HFFc6 (cell line): Measurements from ENCODE around the gene CHPT1. TPM values are rescaled to one million over a fixed set of nuclear protein-coding genes. Genes with fewer than 3 reads are reported as not detected.

Source experiments
- DNase-seq: peaks from one replicate; pipeline ENCODE4 v3.0.0-alpha.2; 2018
- H3K27ac Mint-ChIP-seq: 2 replicates; pipeline ENCODE4 v1.8.0; 2020; ENCODE audit warnings: mild to moderate bottlenecking, mixed read lengths
- H3K27me3 Mint-ChIP-seq: 2 replicates; pipeline ENCODE4 v1.8.0; 2021; ENCODE audit warnings: mild to moderate bottlenecking, moderate library complexity, mixed read lengths; ENCODE audit not compliant: insufficient read depth
- H3K36me3 Mint-ChIP-seq: 2 replicates; pipeline ENCODE4 v1.8.0; 2021; ENCODE audit warnings: low read depth, mixed read lengths
- H3K4me1 Mint-ChIP-seq: 2 replicates; pipeline ENCODE4 v1.8.0; 2020; ENCODE audit warnings: low read depth, mixed read lengths
- H3K4me3 Mint-ChIP-seq: 2 replicates; pipeline ENCODE4 v1.8.0; 2020; ENCODE audit warnings: mild to moderate bottlenecking, moderate library complexity, mixed read lengths
- H3K9me3 Mint-ChIP-seq: 2 replicates; pipeline ENCODE4 v1.8.0; 2020; ENCODE audit warnings: mild to moderate bottlenecking, mixed read lengths
- total RNA-seq, 6 experiments: library from RNA; stranded (reverse); fragmentation: NEBNext Ultra II Directional; extraction: Animal tissue kit (Norgen Biotek cat#: 25700); gene quantifications; 2 replicates in 1 of 6; 3 replicates in 5 of 6; pipeline ENCODE4 v1.2.3, GENCODE V29; 2021
- TF ChIP-seq, protein P1 (sequence below): fragments of 200-600 bp; sonication (generic); IDR thresholded peaks from 2 replicates; pipeline ENCODE4 v1.5.0; 2021; ENCODE audit warnings: antibody characterized with exemption, mild to moderate bottlenecking

Gene CHPT1
- total RNA-seq, 6 experiments from 2014 or later = 28.1 to 38.8 (median 34.5) TPM

DNA sequence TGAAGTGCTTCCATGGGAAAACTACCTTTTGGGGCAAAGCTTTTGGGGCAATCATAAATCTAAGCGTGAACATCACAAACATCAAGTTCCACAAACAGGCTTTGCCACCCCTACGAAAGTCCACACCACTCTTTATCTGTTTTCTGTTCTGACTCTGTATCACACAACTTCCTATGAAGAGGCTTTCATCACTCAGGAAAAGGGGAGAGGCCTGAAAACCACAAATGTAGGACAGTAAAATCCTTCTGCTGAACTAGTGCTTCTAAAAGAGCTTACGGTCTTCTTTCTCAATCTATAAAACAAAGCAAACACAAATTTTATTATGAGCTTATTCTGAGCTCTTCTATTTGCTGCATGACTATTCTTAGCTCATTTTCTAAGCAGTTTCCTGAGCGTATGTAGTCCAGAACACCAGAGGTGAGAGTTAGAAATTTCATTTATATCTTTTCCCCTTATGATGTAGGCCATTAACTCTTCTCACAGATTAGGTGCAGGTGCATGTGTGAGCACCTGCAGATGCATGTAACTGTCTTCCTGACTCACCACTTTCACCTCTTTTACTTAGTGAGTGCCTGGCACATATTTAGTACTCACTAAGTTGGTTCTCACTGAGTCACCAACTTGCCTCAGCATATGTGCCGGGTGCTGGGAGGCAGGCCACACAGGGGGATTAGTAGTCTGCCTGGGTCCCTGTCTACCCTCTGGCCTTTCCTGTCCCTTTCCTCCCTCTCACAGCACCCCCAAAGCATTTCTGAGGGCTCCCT is 74.8 kb downstream of the CHPT1 start:
- DNase-seq = no peak
- Mint-ChIP-seq H3K4me3 (no peak overlapping the region), H3K36me3 (no peaks in the 10 kb centered on the region), H3K27ac (no peak overlapping the region), H3K4me1 (peaks cover 7% of the 10 kb centered on the region), H3K27me3 (no peaks in the 10 kb centered on the region), H3K9me3 (no peaks in the 10 kb centered on the region)
- TF ChIP-seq, protein P1, sequence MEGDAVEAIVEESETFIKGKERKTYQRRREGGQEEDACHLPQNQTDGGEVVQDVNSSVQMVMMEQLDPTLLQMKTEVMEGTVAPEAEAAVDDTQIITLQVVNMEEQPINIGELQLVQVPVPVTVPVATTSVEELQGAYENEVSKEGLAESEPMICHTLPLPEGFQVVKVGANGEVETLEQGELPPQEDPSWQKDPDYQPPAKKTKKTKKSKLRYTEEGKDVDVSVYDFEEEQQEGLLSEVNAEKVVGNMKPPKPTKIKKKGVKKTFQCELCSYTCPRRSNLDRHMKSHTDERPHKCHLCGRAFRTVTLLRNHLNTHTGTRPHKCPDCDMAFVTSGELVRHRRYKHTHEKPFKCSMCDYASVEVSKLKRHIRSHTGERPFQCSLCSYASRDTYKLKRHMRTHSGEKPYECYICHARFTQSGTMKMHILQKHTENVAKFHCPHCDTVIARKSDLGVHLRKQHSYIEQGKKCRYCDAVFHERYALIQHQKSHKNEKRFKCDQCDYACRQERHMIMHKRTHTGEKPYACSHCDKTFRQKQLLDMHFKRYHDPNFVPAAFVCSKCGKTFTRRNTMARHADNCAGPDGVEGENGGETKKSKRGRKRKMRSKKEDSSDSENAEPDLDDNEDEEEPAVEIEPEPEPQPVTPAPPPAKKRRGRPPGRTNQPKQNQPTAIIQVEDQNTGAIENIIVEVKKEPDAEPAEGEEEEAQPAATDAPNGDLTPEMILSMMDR = no peak

DNA sequence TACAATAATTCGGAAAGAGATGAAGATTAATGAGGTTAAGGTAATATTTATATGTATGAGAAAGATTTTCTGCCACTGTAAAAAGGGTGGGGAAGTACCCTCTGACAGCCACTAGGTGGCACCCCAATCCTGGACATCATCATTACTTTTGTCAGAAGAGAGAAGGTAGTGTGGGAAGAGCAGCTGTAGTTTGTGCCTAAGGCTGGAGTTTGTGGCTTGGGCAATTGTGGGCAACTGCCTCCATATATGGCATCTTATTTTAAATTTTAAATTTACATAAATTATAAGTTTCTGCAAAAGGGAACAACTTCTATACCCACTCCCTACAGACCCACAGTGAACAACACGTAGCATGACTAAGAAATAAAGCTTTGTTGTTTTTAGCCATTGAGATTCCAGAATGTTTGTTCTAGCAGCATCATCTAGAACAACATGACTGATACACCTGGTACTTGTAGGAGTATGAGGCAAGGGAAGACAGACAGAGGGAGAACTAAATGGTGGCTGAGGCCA is 76.3 kb downstream of the CHPT1 start:
- no peaks in the 10 kb centered on the region for H3K9me3 Mint-ChIP-seq
- H3K27ac Mint-ChIP-seq = no peak overlapping the region
- TF ChIP-seq, protein P1 = peak; percentile 99
- H3K4me3 Mint-ChIP-seq = no peak overlapping the region
- no peaks in the 10 kb centered on the region for H3K36me3 Mint-ChIP-seq
- DNase-seq = peak; percentile 57
- peaks cover 16% of the 10 kb centered on the region for H3K4me1 Mint-ChIP-seq
- H3K27me3 Mint-ChIP-seq = no peaks in the 10 kb centered on the region

DNA sequence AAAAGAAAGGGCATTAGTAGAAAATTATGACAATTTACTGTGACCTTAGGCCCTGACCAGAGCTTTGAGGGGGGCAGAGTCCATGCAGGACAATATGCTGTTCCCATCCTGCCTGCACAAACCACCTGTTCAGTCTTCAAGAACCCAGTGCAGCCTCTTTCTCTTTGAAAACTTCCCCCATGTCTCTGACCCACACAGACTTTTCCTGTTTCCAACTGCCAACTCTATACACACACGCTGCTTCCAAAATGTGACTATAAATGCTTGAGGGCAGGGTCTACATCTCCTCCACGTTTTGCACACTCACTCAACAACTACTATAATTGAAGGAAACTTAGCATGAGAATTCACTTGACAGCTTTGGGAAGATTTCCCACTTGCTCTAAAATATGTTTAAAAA is 78.4 kb downstream of the CHPT1 start:
- TF ChIP-seq, protein P1 = no peak
- H3K27me3 Mint-ChIP-seq = no peaks in the 10 kb centered on the region
- peaks cover 18% of the 10 kb centered on the region for H3K4me1 Mint-ChIP-seq

DNA sequence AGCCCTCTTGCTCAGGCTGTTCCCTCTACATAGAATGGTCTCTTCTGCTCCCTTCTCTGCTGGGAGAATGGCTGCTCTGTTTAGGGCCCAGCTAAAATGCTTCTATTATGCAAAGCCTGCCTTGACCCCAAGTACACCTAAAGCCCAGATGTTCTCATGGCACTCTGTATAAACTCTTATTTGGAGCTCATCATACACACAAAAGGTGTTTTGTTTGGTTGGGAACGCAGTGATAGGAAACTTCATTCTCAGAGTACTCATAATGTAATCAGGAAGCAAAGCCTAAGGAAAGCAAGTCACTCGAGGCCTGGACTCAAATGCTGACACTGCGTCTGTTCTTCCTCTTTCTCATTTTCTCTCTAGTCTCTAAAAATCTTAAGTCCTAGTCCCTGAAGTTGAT is 80.0 kb downstream of the CHPT1 start:
- Mint-ChIP-seq H3K4me3 (no peak overlapping the region), H3K9me3 (no peaks in the 10 kb centered on the region), H3K36me3 (peaks cover 11% of the 10 kb centered on the region), H3K4me1 (peaks cover 33% of the 10 kb centered on the region), H3K27me3 (no peaks in the 10 kb centered on the region), H3K27ac (no peak overlapping the region)
- TF ChIP-seq, protein P1 = no peak
- DNase-seq = no peak

More for the DNA sequence above, 78.4 kb downstream of the CHPT1 start:
- peaks cover 11% of the 10 kb centered on the region for H3K36me3 Mint-ChIP-seq
- no peak overlapping the region for H3K27ac Mint-ChIP-seq
- H3K4me3 Mint-ChIP-seq = no peak overlapping the region
- no peak for DNase-seq
- H3K9me3 Mint-ChIP-seq = no peaks in the 10 kb centered on the region

DNA sequence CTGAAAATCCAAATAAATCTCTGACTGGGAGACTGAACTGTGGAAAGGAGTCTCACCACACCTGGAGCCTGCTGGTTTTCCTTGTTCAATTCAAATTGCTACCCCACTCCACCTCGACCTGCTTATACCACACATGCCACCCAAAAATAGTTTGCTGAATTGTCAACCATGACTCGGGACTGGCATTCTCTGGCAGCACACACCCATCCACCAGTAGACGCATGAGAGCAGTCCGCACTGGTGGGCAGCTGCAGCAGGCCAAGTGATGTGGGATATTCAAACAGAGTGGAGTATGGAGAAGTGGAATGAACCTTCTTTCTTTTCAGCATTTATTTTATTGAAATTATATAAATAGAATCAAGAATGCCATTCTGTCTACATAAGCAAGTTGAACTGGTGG is 80.5 kb downstream of the CHPT1 start:
- Mint-ChIP-seq H3K4me1 (peaks cover 38% of the 10 kb centered on the region), H3K27ac (no peak overlapping the region), H3K4me3 (no peak overlapping the region), H3K9me3 (no peaks in the 10 kb centered on the region), H3K36me3 (peaks cover 11% of the 10 kb centered on the region), H3K27me3 (no peaks in the 10 kb centered on the region)
- DNase-seq = no peak
- TF ChIP-seq, protein P1 = no peak

Other genes with a start within 250 kb of the CHPT1 start
- not detected for gene SPIC, start 222.3 kb upstream of the CHPT1 start, total RNA-seq
- not detected for gene MYBPC1, start 102.7 kb upstream of the CHPT1 start, total RNA-seq
- gene SYCP3, start 41.8 kb downstream of the CHPT1 start, total RNA-seq = not detected
- 10 to 100 TPM; 37.1 to 53.6 (median 44.9) TPM for gene GNPTAB, start 133.3 kb downstream of the CHPT1 start, total RNA-seq
- 100 to 1,000 TPM; 109 to 136 (median 122) TPM for gene DRAM1, start 179.9 kb downstream of the CHPT1 start, total RNA-seq